Upper lobe of left lung (tissue), 6 donors: ENCODE measurements around the gene LSM5. TPM values are rescaled to one million over a fixed set of nuclear protein-coding genes. Genes with fewer than 3 reads are reported as not detected.

ENCODE experiments used
- ATAC-seq, 2 donors: fragments of 200-7000 bp; cut with Tn5 transposase; one replicate each; pipeline ENCODE4 v1.9.1; 2022; ENCODE audit warnings: mild to moderate bottlenecking in 2 of 2, moderate library complexity in 2 of 2; ENCODE audit not compliant: low FRiP score in 2 of 2
- DNase-seq, 2 donors: peaks; one replicate each; pipeline ENCODE4 v3.0.0-alpha.2; 2019 to 2020
- H3K27ac ChIP-seq, 4 donors: fragments of 200-600 bp; sonication (generic); one replicate each; pipeline ENCODE4 v1.5.1; 2016 to 2019
- H3K27me3 ChIP-seq, 4 donors: fragments of 200-600 bp; sonication (generic); one replicate each; pipeline ENCODE4 v1.5.1; 2017 to 2019
- H3K36me3 ChIP-seq, 4 donors: fragments of 200-600 bp; sonication (generic); one replicate each; pipeline ENCODE4 v1.5.1; 2016 to 2019
- H3K4me1 ChIP-seq, 4 donors: fragments of 200-600 bp; sonication (generic); one replicate each; pipeline ENCODE4 v1.5.1; 2018 to 2019
- H3K4me3 ChIP-seq, 4 donors: fragments of 200-600 bp; sonication (generic); one replicate each; pipeline ENCODE4 v1.5.1; 2017 to 2019; ENCODE audit warnings: mild to moderate bottlenecking in 2 of 4, moderate library complexity in 1 of 4
- H3K9me3 ChIP-seq, 4 donors: fragments of 200-600 bp; sonication (generic); one replicate each; pipeline ENCODE4 v1.5.1; 2018 to 2019
- CTCF ChIP-seq, 6 experiments: fragments of 450-650 bp in 4 of 6; fragments of 200-600 bp in 2 of 6; sonication (generic) in 2 of 6; IDR thresholded peaks; one replicate each; pipeline ENCODE4 v1.5.1; 2016 to 2019; ENCODE audit warnings: antibody characterized with exemption in 6 of 6
- EP300 ChIP-seq, 4 donors: sonication (generic); formaldehyde crosslinking; IDR thresholded peaks; one replicate each; pipeline ENCODE4 v1.5.1; 2017; ENCODE audit warnings: antibody characterized with exemption in 4 of 4, control low read depth in 2 of 4
- POLR2A ChIP-seq, 4 donors: fragments of 450-650 bp; IDR thresholded peaks; one replicate each; pipeline ENCODE4 v1.5.1; 2016 to 2017; ENCODE audit warnings: antibody characterized with exemption in 4 of 4, mild to moderate bottlenecking in 2 of 4
- POLR2AphosphoS5 ChIP-seq, 2 donors: sonication (generic); formaldehyde crosslinking; IDR thresholded peaks; one replicate each; pipeline ENCODE4 v1.5.1; 2017; ENCODE audit warnings: antibody characterized with exemption in 2 of 2
- WGBS, 2 donors: methylation state at CpG; one replicate each; pipeline ENCODE4 v1.1.5; 2017 to 2018; 5-methylcytosine and 5-hydroxymethylcytosine counted together
- total RNA-seq, 6 donors: library from RNA; depleted of rRNA in 4 of 6; stranded (reverse); fragments of >200 nt in 4 of 6; gene quantifications; one replicate each; pipeline versions ENCODE4 v1.1.0 to v1.2.1, GENCODE V29; 2016 to 2021
- donor health status: DM: no; HTN: no; CAD: no; lungs with moderate emphysema.
- donor health status: DM: no; HTN: yes; CAD: no; lungs with severe emphysema.

The LSM5 gene
- total RNA-seq, 6 donors from 2014 or later = 2.1 to 26.4 (median 13.8) TPM

- Histone ChIP-seq H3K4me3 (no peak overlapping the region), H3K27ac (no peak overlapping the region), H3K36me3 (no peaks in the 10 kb centered on the region), H3K4me1 (peaks cover 0 to 13% (median 10%) of the 10 kb centered on the region in 4 donors), H3K9me3 (no peaks in the 10 kb centered on the region), H3K27me3 (no peaks in the 10 kb centered on the region)
- no peak for DNase-seq
- no peak for TF ChIP-seq EP300 (IDR thresholded peaks at IDR 0.05)
- TF ChIP-seq CTCF (IDR thresholded peaks at IDR 0.05) = no peak
- TF ChIP-seq POLR2AphosphoS5 (IDR thresholded peaks at IDR 0.05) = no peak
- TF ChIP-seq POLR2A (IDR thresholded peaks at IDR 0.05) = no peak
- no peak for ATAC-seq
- 89 to 95% methylated on average over 4 of the region's 4 CpGs for WGBS, 2 donors
Measured at GRCh38 chr7:32511791-32512190, 21.6 kb upstream of the LSM5 start.

GRCh38 chr7:32507414-32507813, 17.2 kb upstream of the LSM5 start:
- 87 to 91% methylated on average over 6 of the region's 6 CpGs for WGBS, 2 donors
- Histone ChIP-seq H3K9me3 (no peaks in the 10 kb centered on the region), H3K27ac (no peak overlapping the region), H3K27me3 (no peaks in the 10 kb centered on the region), H3K4me3 (no peak overlapping the region), H3K36me3 (no peaks in the 10 kb centered on the region), H3K4me1 (peaks cover 2 to 14% (median 9%) of the 10 kb centered on the region in 4 donors)
- TF ChIP-seq POLR2AphosphoS5 (IDR thresholded peaks at IDR 0.05) (no peak), CTCF (IDR thresholded peaks at IDR 0.05) (no peak), EP300 (IDR thresholded peaks at IDR 0.05) (no peak), POLR2A (IDR thresholded peaks at IDR 0.05) (no peak)
- DNase-seq (no peak), ATAC-seq (no peak)

GRCh38 chr7:32506266-32507054, 16.3 kb upstream of the LSM5 start:
- Histone ChIP-seq H3K36me3 (no peaks in the 10 kb centered on the region), H3K27ac (no peak overlapping the region), H3K27me3 (no peaks in the 10 kb centered on the region), H3K4me3 (no peak overlapping the region), H3K9me3 (no peaks in the 10 kb centered on the region), H3K4me1 (peaks cover 9 to 20% (median 14%) of the 10 kb centered on the region in 4 donors)
- DNase-seq (no peak), ATAC-seq (peak in 1 of 2 donors; percentile 69)
- TF ChIP-seq POLR2A (IDR thresholded peaks at IDR 0.05) (no peak), POLR2AphosphoS5 (IDR thresholded peaks at IDR 0.05) (no peak), EP300 (IDR thresholded peaks at IDR 0.05) (no peak), CTCF (IDR thresholded peaks at IDR 0.05) (no peak)
- WGBS, 2 donors = 85 to 91% methylated on average over 5 of the region's 5 CpGs

GRCh38 chr7:32502728-32503127, 12.5 kb upstream of the LSM5 start:
- Histone ChIP-seq H3K27me3 (no peaks in the 10 kb centered on the region), H3K4me1 (peaks cover 20 to 28% (median 25%) of the 10 kb centered on the region in 4 donors), H3K4me3 (no peak overlapping the region), H3K9me3 (no peaks in the 10 kb centered on the region), H3K36me3 (no peaks in the 10 kb centered on the region), H3K27ac (no peak overlapping the region)
- WGBS, 2 donors = 71 to 80% methylated on average over 4 of the region's 4 CpGs
- ATAC-seq = no peak
- no peak for TF ChIP-seq POLR2AphosphoS5 (IDR thresholded peaks at IDR 0.05)
- TF ChIP-seq CTCF (IDR thresholded peaks at IDR 0.05) = no peak
- TF ChIP-seq EP300 (IDR thresholded peaks at IDR 0.05) = no peak
- no peak for TF ChIP-seq POLR2A (IDR thresholded peaks at IDR 0.05)
- DNase-seq = no peak

DNA sequence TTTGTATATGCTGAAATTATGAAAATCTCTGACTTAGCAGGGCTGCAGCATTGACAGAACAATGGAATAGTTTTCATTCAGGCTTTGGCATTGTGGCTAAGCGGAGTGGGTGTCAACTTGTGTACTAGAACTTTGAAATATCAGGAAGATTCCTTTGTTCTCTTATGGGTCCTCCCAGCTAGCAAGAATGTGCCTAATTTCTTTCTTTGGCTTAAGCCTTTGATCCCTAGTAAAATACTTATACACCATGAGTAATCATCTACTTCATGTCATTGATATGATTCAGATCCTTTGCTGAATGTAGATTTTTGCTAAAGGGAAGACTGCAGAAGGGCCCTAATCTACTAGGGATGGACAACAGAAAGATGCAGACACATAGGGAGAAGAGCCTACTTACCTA, 11.3 kb upstream of the LSM5 start:
- H3K27ac ChIP-seq = peak overlapping the region in 3 of 4 donors; percentile 13 to 65 (median 31)
- WGBS, 2 donors = 63 to 75% methylated on average over 1 of the region's 1 CpG
- H3K9me3 ChIP-seq = no peaks in the 10 kb centered on the region
- no peaks in the 10 kb centered on the region for H3K27me3 ChIP-seq
- H3K4me1 ChIP-seq = peaks cover 29 to 40% (median 33%) of the 10 kb centered on the region in 4 donors
- TF ChIP-seq CTCF (IDR thresholded peaks at IDR 0.05) (no peak), POLR2AphosphoS5 (IDR thresholded peaks at IDR 0.05) (no peak), EP300 (IDR thresholded peaks at IDR 0.05) (no peak)
- DNase-seq (no peak), ATAC-seq (peak in 1 of 2 donors; percentile 49)
- no peaks in the 10 kb centered on the region for H3K36me3 ChIP-seq
- H3K4me3 ChIP-seq = no peak overlapping the region
